Measurements from ENCODE around the gene CELA2B.
"Not testable (repeated sequence)": the region's sequence is repeated elsewhere in the genome, so short reads cannot be mapped to it uniquely, and the experiment has no call there.

The CELA2B gene

GRCh38 chr1:15475752-15476314 lies at the start of gene CELA2B:
Gene CELA2B, plus strand, starts transcription at chr1:15476104. Its CDS starts 22 bp downstream, at chr1:15476126.
- DNase-seq (ENCODE audit: low spot score): no peak

DNA sequence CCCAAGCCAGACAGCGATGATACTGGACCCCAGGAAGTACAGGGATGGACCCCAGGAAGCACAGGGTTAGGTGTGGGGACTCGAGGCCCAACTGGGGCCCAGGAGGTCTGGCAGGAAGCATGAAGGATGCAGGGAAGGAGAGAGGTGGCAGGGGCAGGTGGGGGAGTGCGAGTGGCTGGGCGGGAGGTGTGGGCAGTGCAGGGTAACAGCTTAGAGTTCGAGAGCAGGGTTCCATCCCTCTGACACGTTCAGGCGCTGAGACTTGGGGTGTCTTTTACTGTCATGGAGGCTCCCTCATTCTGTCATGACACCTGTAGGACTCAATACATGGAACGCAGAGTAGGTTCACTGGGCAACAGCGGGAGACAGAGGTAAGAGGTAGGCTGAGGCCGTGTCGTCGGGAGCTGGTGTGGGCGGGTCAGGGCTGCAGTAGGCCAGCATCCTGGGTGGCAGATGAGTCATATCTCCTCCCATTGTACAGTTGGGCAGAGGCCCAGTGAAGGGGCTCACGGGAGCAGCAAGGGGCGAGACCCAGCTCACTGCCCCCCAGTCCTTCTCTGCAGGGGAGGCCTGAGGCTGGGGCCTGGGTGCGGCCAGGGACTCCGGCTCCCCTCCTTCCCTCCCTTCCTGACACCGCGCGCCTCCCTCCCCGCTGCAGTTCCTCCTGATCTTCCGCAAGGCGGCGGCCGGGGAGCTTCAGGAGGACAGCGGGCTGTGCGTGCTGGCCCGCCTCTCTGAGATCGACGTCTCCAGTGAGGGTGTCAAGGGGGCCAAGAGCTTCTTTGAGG lies 49.2 kb upstream of the CELA2B start:
- DNase-seq (ENCODE audit: low spot score): no peak

GRCh38 chr1:15427280-15427666 lies 48.6 kb upstream of the CELA2B start:
- DNase-seq (ENCODE audit: low spot score): no peak

- DNase-seq (ENCODE audit: low spot score): not testable (repeated sequence)
Measured at GRCh38 chr1:15428252-15428651, 47.7 kb upstream of the CELA2B start.

DNA sequence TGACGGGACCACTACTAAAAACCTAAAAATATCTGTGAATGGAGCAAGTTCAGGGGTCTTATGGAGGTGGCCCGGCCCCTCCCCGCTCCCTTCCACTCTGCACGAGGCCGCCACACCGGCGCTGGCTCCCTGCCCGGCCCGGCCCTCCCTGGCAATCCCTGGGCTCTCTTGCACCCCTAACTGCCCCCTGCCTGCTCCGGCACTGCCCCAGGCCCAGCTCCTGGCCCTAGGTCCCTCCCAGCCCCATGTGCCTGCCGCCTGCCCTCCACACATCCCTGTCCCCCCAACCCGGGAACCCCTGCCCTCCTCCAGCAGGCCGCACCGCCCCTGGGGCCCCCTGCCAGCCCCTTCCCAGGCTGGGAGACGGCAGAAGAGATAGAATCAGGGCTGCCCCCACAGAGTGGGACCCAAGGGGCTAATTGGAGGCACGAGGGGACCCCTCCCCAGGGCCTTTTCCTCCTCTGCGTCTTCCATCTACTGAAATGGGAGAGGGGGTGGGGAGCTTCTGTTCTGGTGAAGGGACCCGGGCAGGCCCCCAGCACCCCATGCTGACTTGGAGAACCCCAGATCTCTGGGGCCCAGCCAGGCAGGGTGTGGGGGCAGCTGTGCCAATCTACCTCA lies 47.0 kb upstream of the CELA2B start:
- DNase-seq (ENCODE audit: low spot score): no peak

- DNase-seq (ENCODE audit: low spot score): peak; percentile 77
Measured at GRCh38 chr1:15429701-15430149, 46.2 kb upstream of the CELA2B start.

GRCh38 chr1:15430787-15431570 lies 44.9 kb upstream of the CELA2B start:
- DNase-seq (ENCODE audit: low spot score): peak; percentile 38

GRCh38 chr1:15431571-15431948 lies 44.3 kb upstream of the CELA2B start:
- DNase-seq (ENCODE audit: low spot score): no peak

DNA sequence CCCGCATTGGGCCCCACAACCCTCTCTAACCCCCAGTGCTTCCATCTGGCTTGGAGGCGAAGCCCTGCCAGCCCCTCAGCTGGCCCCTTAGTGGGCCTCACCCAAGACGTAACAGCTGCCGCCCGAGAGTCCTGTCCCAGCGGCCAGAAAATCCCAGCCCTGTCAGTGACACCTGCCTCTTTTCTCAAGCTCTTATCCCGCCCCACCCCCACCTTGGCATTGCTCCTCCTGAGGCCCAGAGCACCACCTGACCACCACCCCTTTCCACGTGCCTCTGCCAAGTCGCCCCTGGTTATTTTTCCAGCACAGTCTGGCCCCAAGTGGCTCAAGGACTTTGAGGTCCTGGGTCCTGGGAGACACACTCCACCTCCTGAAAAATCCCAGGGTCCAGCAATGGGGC lies 43.6 kb upstream of the CELA2B start:
- DNase-seq (ENCODE audit: low spot score): no peak

DNA sequence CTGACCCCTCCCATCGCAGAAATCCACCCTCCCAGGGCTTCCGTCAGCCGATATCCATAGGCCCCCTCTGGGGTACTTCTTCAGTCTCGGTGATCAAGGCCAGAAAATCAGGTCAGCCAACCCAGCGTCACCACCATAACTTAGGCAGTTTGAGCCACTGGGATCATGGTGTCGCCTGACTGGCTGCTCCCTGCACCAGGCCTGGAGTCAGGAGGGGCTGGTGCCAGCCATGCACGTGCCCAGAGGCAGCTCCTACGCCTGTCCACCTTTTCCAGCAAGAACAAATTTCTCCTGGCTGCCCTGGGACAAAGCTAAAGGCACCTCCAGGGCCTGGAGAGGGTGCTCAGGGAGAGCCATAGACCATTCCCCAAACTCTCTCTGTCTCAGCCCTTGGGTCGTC lies 42.4 kb upstream of the CELA2B start:
- no peak for DNase-seq (ENCODE audit: low spot score)

DNA sequence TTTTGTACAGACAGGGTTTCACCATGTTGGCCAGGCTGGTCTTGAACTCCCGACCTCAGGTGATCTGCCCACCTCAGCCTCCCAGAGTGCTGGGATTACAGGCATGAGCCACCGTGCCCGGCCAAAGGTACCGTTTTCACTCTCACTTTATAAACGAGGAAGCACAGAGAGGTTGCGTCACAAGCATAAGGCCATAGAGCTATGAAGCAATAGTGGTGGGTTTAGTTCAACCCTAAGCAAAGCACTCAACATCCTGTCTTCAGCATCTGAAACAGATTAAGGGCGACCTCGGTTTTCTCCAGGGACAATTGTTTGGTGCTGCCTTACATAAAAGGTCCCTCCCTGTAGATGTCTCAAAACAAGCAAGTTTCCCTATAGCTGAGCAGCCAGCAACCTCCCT lies 41.2 kb upstream of the CELA2B start:
- not testable (repeated sequence) for DNase-seq (ENCODE audit: low spot score)

DNA sequence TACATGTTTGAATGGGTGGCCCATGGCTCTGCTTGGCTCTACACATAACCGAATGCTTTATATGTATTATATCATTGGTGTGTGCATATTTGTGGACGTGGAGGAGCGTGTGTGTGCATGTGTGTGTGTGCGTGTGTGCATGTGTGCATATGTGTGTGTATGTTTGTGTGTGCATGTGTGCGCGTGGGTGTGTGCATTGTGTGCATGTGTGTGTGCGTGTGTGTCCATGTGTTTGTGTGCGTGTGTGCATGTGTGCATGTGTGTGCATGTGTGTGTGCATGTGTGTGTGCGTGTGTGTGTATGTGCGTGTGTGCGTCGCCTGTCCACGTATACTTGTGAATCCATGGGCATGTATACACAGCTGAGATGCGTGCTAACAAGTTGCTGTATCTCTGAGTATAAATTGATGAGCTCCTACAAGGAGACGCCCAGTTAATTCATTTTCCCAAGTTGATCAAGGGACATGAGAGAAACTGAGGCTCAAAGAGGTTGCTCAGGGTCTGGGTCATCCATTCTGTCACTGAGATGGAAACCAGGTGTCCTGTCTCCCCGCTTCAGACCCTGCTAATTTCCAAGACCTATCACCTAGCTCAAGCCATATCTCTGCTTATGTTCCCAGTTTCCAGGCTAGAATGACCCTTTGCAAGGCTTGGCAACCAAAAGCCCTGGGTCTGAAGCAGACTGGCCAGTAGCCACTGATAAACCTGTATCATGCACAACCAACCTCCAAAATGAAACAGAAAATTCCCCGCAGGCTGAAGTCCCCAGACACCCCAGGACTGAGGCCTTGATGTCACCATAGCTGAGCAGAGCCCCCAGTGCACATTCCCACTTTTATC lies 40.4 kb upstream of the CELA2B start:
- DNase-seq (ENCODE audit: low spot score): no peak

- DNase-seq (ENCODE audit: low spot score): no peak
Measured at GRCh38 chr1:15436881-15437442, 38.9 kb upstream of the CELA2B start.

DNA sequence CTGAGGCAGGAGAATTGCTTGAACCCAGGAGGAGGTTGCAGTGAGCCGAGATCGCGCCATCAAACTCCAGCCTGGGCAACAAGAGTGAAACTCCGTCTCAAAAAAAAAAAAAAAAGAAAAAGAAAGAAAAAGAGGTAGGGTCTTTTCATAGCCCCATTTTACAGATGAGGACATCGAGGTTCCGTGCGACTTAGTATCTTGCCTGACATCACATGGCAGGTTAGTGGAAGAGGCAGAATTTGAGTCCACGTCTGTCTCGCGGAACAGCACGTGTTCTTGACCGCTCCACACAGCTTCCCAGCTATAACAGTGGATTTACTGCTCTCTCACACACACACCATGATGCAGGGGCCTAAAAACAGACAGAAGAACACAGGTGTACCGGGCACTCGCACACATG lies 36.6 kb upstream of the CELA2B start:
- no peak for DNase-seq (ENCODE audit: low spot score)

DNA sequence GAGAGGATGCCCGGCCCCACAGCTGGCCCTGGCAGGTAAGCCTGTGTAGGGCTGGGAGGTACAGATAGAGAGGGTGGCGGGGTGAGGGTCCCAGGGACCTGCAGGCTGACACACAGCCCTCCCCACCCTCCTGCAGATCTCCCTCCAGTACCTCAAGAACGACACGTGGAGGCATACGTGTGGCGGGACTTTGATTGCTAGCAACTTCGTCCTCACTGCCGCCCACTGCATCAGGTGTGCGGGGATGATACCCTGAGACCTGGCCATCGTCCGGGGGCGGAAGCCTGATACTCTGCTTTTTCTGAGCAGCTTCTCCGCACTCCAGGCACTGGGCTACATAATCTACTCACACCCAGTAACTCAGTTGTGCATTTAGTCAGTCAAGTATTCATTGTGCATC lies 35.5 kb upstream of the CELA2B start:
- no peak for DNase-seq (ENCODE audit: low spot score)

DNA sequence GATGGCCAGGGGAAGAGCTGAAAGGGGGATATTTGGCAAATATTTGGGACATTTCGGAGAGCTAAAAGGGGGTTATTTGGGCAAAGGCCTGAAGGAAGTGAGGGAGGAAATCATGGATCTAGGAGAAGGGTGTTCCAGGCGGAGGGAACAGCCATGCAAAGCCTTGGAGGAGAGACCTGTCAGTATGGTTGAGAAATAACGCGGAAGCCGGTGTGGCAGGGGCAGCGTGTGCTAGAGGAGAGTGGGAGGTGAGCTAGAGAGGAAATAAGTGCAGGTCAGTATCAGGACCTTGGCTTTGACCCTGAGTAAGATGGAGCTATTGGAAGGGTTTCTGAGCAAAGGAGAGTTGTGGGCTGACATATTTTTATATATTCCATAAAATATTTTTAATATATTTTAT lies 34.7 kb upstream of the CELA2B start:
- no peak for DNase-seq (ENCODE audit: low spot score)

GRCh38 chr1:15442119-15442518 lies 33.8 kb upstream of the CELA2B start:
- no peak for DNase-seq (ENCODE audit: low spot score)

GRCh38 chr1:15442759-15443158 lies 33.1 kb upstream of the CELA2B start:
- DNase-seq (ENCODE audit: low spot score): no peak

DNA sequence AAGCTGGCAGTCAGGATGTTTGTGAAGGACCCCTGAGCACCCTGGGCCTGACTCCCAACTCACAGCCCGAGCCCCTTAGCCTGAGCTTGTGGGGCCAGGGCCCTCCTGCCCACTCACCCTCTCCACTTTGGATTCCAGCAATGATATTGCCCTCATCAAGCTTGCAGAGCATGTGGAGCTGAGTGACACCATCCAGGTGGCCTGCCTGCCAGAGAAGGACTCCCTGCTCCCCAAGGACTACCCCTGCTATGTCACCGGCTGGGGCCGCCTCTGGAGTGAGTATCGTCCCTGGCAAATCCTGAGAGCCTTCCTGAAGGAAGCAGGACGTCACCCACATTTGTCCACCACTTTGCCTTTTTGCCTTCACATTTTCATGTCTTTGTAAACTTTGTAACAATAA lies 32.6 kb upstream of the CELA2B start:
- DNase-seq (ENCODE audit: low spot score): no peak

DNA sequence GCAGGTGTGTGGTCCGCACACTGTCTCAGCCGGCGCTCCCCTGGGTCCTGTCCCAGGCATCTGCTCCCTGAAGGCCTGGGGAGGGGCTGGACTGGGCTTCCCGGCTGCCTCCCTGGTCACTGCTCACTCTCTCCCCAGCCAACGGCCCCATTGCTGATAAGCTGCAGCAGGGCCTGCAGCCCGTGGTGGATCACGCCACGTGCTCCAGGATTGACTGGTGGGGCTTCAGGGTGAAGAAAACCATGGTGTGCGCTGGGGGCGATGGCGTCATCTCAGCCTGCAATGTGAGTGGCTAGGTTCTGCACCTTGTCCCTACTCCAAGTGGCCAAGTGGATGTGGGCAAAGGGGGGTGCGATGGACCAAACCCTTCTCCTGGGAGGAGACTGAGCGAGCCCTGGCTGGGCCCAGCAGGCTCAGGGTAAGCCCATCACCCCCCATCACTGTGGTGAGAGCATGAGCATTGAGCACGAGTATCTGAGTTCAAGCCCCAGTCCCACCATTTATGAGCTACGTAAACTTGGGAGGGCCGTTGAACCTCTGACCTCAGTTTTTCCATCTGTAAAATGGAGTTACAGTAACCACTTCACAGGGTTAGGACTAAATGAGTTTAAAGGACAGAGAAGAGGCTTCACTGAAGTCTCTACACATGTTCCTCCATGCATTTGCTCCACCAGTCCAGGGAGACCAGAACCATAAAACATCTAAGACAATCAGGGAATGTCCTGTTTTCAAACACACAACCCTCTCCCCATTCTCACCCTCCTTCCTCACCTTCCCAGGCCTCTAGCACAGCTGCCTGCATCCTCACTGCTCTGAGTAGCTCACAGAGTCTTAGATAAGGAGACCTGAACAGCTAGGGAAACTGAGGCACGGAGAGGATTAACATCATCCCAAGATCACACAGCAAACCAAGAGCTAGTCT lies 31.2 kb upstream of the CELA2B start:
- DNase-seq (ENCODE audit: low spot score): no peak

All from RKO (cell line).